PC-9 (cell line): Measurements from ENCODE around the gene LAMC3.

ENCODE experiments used
- EZH2 ChIP-seq: fragments of 200-600 bp; sonication (generic); IDR thresholded peaks from 2 replicates; pipeline ENCODE4 v1.8.0; 2017; ENCODE audit warnings: antibody characterized with exemption, low read depth
- TF ChIP-seq, protein P1 (sequence below): fragments of 200-600 bp; sonication (generic); conservative IDR thresholded peaks from 2 replicates; pipeline ENCODE4 v1.6.1; 2017; ENCODE audit warnings: mixed run types, antibody characterized with exemption, mild to moderate bottlenecking, moderate library complexity

- TF ChIP-seq, protein P1, sequence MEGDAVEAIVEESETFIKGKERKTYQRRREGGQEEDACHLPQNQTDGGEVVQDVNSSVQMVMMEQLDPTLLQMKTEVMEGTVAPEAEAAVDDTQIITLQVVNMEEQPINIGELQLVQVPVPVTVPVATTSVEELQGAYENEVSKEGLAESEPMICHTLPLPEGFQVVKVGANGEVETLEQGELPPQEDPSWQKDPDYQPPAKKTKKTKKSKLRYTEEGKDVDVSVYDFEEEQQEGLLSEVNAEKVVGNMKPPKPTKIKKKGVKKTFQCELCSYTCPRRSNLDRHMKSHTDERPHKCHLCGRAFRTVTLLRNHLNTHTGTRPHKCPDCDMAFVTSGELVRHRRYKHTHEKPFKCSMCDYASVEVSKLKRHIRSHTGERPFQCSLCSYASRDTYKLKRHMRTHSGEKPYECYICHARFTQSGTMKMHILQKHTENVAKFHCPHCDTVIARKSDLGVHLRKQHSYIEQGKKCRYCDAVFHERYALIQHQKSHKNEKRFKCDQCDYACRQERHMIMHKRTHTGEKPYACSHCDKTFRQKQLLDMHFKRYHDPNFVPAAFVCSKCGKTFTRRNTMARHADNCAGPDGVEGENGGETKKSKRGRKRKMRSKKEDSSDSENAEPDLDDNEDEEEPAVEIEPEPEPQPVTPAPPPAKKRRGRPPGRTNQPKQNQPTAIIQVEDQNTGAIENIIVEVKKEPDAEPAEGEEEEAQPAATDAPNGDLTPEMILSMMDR: no peak
- TF ChIP-seq EZH2: no peak
Measured at GRCh38 chr9:131119600-131119999, 110.6 kb downstream of the LAMC3 start.
